Prostate gland (tissue), 2 donors: ENCODE data around the gene RXYLT1.

Experiments used
- CTCF ChIP-seq, 4 experiments: fragments of 200-600 bp in 2 of 4; fragments of 450-650 bp in 2 of 4; sonication (generic) in 2 of 4; IDR thresholded peaks; 1 replicate in 3 of 4; 2 replicates in 1 of 4; pipeline ENCODE4 v1.5.1; 2016 to 2019; ENCODE audit warnings: antibody characterized with exemption in 4 of 4, mild to moderate bottlenecking in 2 of 4, moderate library complexity in 2 of 4
- POLR2A ChIP-seq: fragments of 450-650 bp; IDR thresholded peaks from one replicate; pipeline ENCODE4 v1.6.1; 2016; ENCODE audit warnings: antibody characterized with exemption, mild to moderate bottlenecking
- POLR2AphosphoS5 ChIP-seq: sonication (generic); formaldehyde crosslinking; IDR thresholded peaks from one replicate; pipeline ENCODE4 v1.6.1; 2017; ENCODE audit warnings: antibody characterized with exemption

GRCh38 chr12:63764481-63764880, 15.2 kb upstream of the RXYLT1 start:
- no peak for TF ChIP-seq POLR2AphosphoS5
- no peak for TF ChIP-seq CTCF (IDR thresholded peaks at IDR 0.05)
- TF ChIP-seq POLR2A: no peak
